CD4-positive, alpha-beta T cell (primary cell): ENCODE data around the gene METTL25B. TPM values are rescaled to one million over a fixed set of nuclear protein-coding genes. Genes with fewer than 3 reads are reported as not detected.

ENCODE experiments used
- ATAC-seq: fragments of 200-7000 bp; cut with Tn5 transposase; one replicate; pipeline ENCODE4 v1.10.0; 2022; ENCODE audit warnings: mild to moderate bottlenecking; ENCODE audit not compliant: poor library complexity
- CTCF ChIA-PET: fragments of 350-600 bp; sonication (Branson Sonifier 250); formaldehyde crosslinking; loops from one replicate; lab custom pipeline; 2021; ENCODE audit warnings: antibody characterized with exemption, inconsistent platforms; lab: Charles Lee
- POLR2A ChIA-PET: fragments of 350-600 bp; sonication (Branson Sonifier 250); formaldehyde crosslinking; loops from one replicate; lab custom pipeline; 2021; ENCODE audit warnings: antibody characterized with exemption, inconsistent platforms; lab: Charles Lee
- DNase-seq, 14 experiments: peaks; one replicate each; pipeline ENCODE4 v3.0.0-alpha.2; 2013 to 2020; ENCODE audit warnings: mixed read lengths in 2 of 14
- H3K27ac ChIP-seq, 2 donors: one replicate each; pipeline versions ENCODE4 v1.5.1 to v1.7.0; 2013; ENCODE audit warnings: low read length in 2 of 2, low read depth in 1 of 2, mild to moderate bottlenecking in 1 of 2
- H3K27me3 ChIP-seq, 2 experiments: 1 replicate in 1 of 2; 2 replicates in 1 of 2; pipeline versions ENCODE4 v1.6.1 to v1.7.0; 2013; ENCODE audit warnings: low read length in 2 of 2, control low read depth in 1 of 2, mild to moderate bottlenecking in 1 of 2, moderate library complexity in 1 of 2; ENCODE audit not compliant: insufficient read depth in 2 of 2, control insufficient read depth in 1 of 2
- H3K36me3 ChIP-seq: one replicate; pipeline ENCODE4 v1.6.1; 2013; ENCODE audit warnings: low read length, control low read depth; ENCODE audit not compliant: insufficient read depth
- H3K4me1 ChIP-seq: one replicate; pipeline ENCODE4 v1.6.1; 2013; ENCODE audit warnings: low read length, control low read depth; ENCODE audit not compliant: insufficient read depth
- H3K4me3 ChIP-seq: one replicate; pipeline ENCODE4 v1.5.1; 2013; ENCODE audit warnings: mild to moderate bottlenecking, low read length, moderate library complexity
- H3K9me3 ChIP-seq, 2 experiments: 1 replicate in 1 of 2; 2 replicates in 1 of 2; pipeline versions ENCODE4 v1.6.1 to v1.7.0; 2013; ENCODE audit warnings: low read length in 2 of 2, mild to moderate bottlenecking in 2 of 2, control low read depth in 1 of 2, moderate library complexity in 1 of 2; ENCODE audit not compliant: control insufficient read depth in 1 of 2, insufficient read depth in 1 of 2
- H3K27ac Mint-ChIP-seq: one replicate; pipeline ENCODE4 v1.8.0; 2020; ENCODE audit warnings: mixed read lengths
- H3K27me3 Mint-ChIP-seq: one replicate; pipeline ENCODE4 v1.8.0; 2021; ENCODE audit warnings: mixed read lengths
- H3K36me3 Mint-ChIP-seq: one replicate; pipeline ENCODE4 v1.8.0; 2021; ENCODE audit warnings: low read depth, mixed read lengths
- H3K4me1 Mint-ChIP-seq: one replicate; pipeline ENCODE4 v1.8.0; 2021; ENCODE audit warnings: low read depth, mixed read lengths
- H3K4me3 Mint-ChIP-seq: one replicate; pipeline ENCODE4 v1.8.0; 2020; ENCODE audit warnings: mild to moderate bottlenecking, mixed read lengths
- H3K9me3 Mint-ChIP-seq: one replicate; pipeline ENCODE4 v1.8.0; 2020; ENCODE audit warnings: mixed read lengths
- intact Hi-C, 2 experiments: fragments of 100-400 bp; cut with DNase I in 1 of 2; cut with micrococcal nuclease in 1 of 2; formaldehyde crosslinking; loops; one replicate each; pipeline versions ENCODE4 v1.15.1 to v1.9.0; 2023 to 2025; cut with DNase I, micrococcal nuclease
- total RNA-seq, 174 experiments: library from RNA in 2 of 174; stranded (reverse) in 2 of 174; gene quantifications; one replicate each; pipeline ENCODE4 v1.2.3 and lab custom pipeline; 2021 to 2026
- TF ChIP-seq, protein P1 (sequence below): fragments of 200-600 bp; IDR thresholded peaks from one replicate; pipeline ENCODE4 v1.8.0; 2022; ENCODE audit warnings: antibody characterized with exemption, mild to moderate bottlenecking

Gene METTL25B
- total RNA-seq, 2 experiments from 2014 or later = 10.6 to 12.0 TPM

DNA sequence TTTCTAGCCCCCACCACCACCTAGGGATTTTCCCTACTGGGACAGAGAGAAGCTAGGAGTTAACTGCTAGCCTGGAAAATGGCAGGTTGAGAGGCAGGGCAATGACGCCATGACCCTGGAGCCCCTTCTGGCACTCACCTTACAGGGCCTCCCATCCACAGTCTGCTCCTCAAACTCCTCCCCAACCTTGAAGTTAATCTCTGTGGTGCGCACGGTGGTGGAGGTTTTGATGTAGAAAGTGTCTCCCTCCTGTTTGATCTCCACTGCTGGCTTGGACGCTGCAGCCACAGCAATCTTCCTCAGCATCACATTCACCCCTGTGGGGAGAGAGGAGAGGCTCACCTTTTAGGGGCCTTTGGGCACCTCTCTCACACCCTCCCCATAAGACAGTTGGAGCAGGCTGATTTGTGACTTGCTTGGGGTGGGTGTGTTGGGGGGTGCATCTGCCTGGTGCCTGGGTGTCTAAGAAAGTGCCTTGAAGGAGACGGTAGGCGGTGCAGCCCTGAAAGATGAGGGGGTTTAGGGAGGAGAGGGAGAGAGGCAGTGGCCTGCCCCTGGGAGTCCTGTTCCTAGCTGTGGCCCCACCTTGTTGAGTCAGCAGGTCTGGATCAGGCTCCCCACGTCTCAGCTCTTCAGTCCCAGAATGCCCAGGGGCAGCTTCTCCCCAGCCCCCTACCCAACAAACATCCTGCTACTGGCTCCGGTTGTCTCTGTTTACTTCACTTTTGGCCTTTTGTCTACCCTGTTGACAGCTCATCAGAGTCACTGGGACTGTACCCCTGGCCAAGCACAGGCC, 27.3 kb upstream of the METTL25B start:
- DNase-seq = no peak
- no peaks in the 10 kb centered on the region for H3K9me3 Mint-ChIP-seq
- peak; percentile 54 for ATAC-seq
- H3K4me3 Mint-ChIP-seq = no peak overlapping the region
- Histone ChIP-seq H3K4me3 (no peak overlapping the region), H3K36me3 (no peaks in the 10 kb centered on the region), H3K27ac (no peak overlapping the region), H3K27me3 (peaks cover 24 to 26% of the 10 kb centered on the region in 2 experiments), H3K4me1 (peaks cover 18% of the 10 kb centered on the region), H3K9me3 (no peaks in the 10 kb centered on the region)
- peaks cover 18% of the 10 kb centered on the region for H3K4me1 Mint-ChIP-seq
- intact Hi-C loops = no loop called here
- POLR2A ChIA-PET = no interaction called here
- H3K27ac Mint-ChIP-seq = no peak overlapping the region
- H3K36me3 Mint-ChIP-seq = no peaks in the 10 kb centered on the region
- peaks cover 78% of the 10 kb centered on the region for H3K27me3 Mint-ChIP-seq
- CTCF ChIA-PET = interaction anchor here (2.0 kb wide), 1 partner anchor 11 kb away, joined by 10 read pairs; no protein-coding TSS in a partner anchor
- TF ChIP-seq, protein P1, sequence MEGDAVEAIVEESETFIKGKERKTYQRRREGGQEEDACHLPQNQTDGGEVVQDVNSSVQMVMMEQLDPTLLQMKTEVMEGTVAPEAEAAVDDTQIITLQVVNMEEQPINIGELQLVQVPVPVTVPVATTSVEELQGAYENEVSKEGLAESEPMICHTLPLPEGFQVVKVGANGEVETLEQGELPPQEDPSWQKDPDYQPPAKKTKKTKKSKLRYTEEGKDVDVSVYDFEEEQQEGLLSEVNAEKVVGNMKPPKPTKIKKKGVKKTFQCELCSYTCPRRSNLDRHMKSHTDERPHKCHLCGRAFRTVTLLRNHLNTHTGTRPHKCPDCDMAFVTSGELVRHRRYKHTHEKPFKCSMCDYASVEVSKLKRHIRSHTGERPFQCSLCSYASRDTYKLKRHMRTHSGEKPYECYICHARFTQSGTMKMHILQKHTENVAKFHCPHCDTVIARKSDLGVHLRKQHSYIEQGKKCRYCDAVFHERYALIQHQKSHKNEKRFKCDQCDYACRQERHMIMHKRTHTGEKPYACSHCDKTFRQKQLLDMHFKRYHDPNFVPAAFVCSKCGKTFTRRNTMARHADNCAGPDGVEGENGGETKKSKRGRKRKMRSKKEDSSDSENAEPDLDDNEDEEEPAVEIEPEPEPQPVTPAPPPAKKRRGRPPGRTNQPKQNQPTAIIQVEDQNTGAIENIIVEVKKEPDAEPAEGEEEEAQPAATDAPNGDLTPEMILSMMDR = no peak

DNA sequence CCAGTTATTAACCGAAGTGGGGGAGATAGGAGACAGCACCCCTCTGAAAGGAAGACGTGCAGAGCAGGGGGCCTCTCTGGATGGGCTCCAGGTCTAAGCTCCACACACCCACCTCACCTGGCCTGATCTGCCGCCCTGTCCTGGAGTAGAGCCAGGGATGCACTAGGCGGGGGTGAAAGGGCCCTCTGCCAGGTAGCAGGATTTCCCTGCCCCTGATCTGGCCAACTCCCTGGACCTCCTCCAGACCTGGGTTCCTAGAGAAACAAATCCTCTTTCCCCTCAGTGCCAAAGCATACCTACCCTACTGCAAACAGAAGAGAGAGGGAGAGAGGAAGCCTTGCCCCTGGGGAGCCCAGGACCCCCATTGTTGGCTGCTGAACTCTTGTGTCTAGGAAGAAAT, 24.9 kb upstream of the METTL25B start:
- TF ChIP-seq, protein P1 = no peak
- H3K4me3 ChIP-seq = no peak overlapping the region
- Mint-ChIP-seq H3K4me1 (peaks cover 32% of the 10 kb centered on the region), H3K27ac (no peak overlapping the region), H3K36me3 (no peaks in the 10 kb centered on the region), H3K9me3 (no peaks in the 10 kb centered on the region), H3K4me3 (peak overlapping the region; percentile 11), H3K27me3 (peaks cover 63% of the 10 kb centered on the region)
- ChIA-PET POLR2A (no interaction called here), CTCF (interaction anchor here (0.9 to 2.0 kb wide), 2 partner anchors 13 to 23 kb away, joined by 3 to 10 read pairs; no protein-coding TSS in a partner anchor)
- no peaks in the 10 kb centered on the region for H3K9me3 ChIP-seq
- no peaks in the 10 kb centered on the region for H3K36me3 ChIP-seq
- intact Hi-C loops = no loop called here
- peaks cover 23 to 24% of the 10 kb centered on the region in 2 experiments for H3K27me3 ChIP-seq
- peaks cover 35% of the 10 kb centered on the region for H3K4me1 ChIP-seq
- DNase-seq (no peak), ATAC-seq (no peak)
- H3K27ac ChIP-seq = no peak overlapping the region

DNA sequence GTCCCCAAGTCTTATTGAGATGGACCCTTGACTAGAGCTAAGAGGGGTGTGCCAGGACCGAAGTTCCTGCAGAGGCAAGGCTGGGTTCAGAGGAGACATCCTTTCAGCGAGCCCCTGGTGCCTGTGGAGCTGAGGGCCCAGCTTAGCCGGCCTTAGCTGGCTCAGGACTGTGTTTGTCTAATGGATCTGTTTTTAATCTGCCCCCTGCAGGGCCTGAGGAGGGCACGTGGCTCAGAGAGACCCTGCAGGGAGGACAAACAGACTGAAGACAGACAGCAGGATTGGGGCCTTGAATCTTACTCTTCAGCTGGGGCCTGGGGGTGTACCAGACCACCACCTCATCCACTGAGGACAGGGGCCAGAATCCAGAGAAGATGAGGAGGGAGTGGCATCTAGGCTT, 24.5 kb upstream of the METTL25B start:
- ChIA-PET POLR2A (no interaction called here), CTCF (interaction anchor here (0.9 kb wide), 1 partner anchor 22 kb away, joined by 3 read pairs; no protein-coding TSS in a partner anchor)
- DNase-seq (no peak), ATAC-seq (no peak)
- H3K4me1 Mint-ChIP-seq = peaks cover 32% of the 10 kb centered on the region
- no peak overlapping the region for H3K27ac Mint-ChIP-seq
- no peak overlapping the region for H3K4me3 ChIP-seq
- TF ChIP-seq, protein P1 = no peak
- no peaks in the 10 kb centered on the region for H3K9me3 ChIP-seq
- H3K27me3 Mint-ChIP-seq = peaks cover 61% of the 10 kb centered on the region
- H3K9me3 Mint-ChIP-seq = no peaks in the 10 kb centered on the region
- no peaks in the 10 kb centered on the region for H3K36me3 ChIP-seq
- no peak overlapping the region for H3K27ac ChIP-seq
- H3K4me1 ChIP-seq = peaks cover 35% of the 10 kb centered on the region
- intact Hi-C loops = no loop called here
- peaks cover 23 to 24% of the 10 kb centered on the region in 2 experiments for H3K27me3 ChIP-seq
- H3K4me3 Mint-ChIP-seq = peak overlapping the region; percentile 70
- H3K36me3 Mint-ChIP-seq = no peaks in the 10 kb centered on the region
